ENCODE measurements around the gene CROCC.
"Not testable (repeated sequence)": the region's sequence is repeated elsewhere in the genome, so short reads cannot be mapped to it uniquely, and the experiment has no call there.

The CROCC gene

DNA sequence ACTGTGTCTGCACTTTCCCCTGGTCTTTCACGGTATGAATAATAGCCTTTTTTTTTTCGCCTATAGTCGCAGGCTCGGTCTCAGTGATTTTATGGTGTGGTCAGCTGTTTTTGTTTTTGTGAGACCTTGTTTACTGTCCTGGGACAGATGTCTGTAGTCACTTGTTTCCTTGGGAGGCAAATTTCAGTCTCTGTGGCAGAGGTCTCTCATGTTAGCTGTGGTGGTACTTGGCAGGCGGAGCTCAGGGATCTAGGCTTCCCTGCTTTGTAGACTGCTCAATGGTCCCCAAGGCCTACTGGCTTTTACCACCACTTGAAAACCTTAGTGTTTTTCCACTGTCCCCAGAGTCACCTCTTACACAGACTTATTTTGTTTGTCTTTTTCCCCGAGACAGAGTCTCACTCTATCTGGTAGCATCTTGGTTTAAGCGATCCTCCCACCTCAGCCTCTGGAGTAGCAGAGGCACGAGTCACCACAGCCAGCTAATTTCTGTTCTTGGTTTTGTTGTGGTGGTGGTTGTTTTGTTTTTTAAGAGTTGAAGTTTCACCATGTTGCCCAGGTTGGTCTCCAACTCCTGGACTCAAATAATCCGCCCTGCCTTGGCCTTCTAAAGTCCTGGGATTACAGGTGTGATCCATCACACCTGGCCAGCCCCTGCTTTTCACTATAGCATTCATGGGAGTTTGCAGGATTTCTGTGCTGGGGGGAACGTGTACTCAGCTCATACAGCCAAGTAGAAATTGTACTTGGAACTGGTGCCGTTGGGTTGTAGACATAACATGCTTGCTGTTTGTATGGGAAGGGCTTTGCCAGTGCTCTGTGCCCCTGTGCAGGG, 15.6 kb upstream of the CROCC start:
- ATAC-seq (no peak), DNase-seq (no peak)
- H3K27ac Mint-ChIP-seq: no peak overlapping the region
- no peaks in the 10 kb centered on the region for H3K36me3 Mint-ChIP-seq (ENCODE audit: low read depth)
- H3K4me3 Mint-ChIP-seq: no peak overlapping the region
- H3K27me3 Mint-ChIP-seq: no peaks in the 10 kb centered on the region
- no peaks in the 10 kb centered on the region for H3K9me3 Mint-ChIP-seq
- H3K4me1 Mint-ChIP-seq: peaks cover 19% of the 10 kb centered on the region

GRCh38 chr1:16906873-16907272, 14.9 kb upstream of the CROCC start:
- Mint-ChIP-seq H3K36me3 (ENCODE audit: low read depth) (no peaks in the 10 kb centered on the region), H3K27me3 (no peaks in the 10 kb centered on the region), H3K4me3 (no peak overlapping the region), H3K9me3 (no peaks in the 10 kb centered on the region), H3K27ac (no peak overlapping the region), H3K4me1 (peaks cover 11% of the 10 kb centered on the region)
- ATAC-seq: no peak
- DNase-seq: no peak

GRCh38 chr1:16907870-16908758, 13.6 kb upstream of the CROCC start:
- ATAC-seq: no peak
- Mint-ChIP-seq H3K27me3 (no peaks in the 10 kb centered on the region), H3K4me1 (peaks cover 19% of the 10 kb centered on the region), H3K27ac (peak overlapping the region; percentile 1), H3K36me3 (ENCODE audit: low read depth) (no peaks in the 10 kb centered on the region), H3K9me3 (no peaks in the 10 kb centered on the region), H3K4me3 (no peak overlapping the region)
- DNase-seq: no peak

DNA sequence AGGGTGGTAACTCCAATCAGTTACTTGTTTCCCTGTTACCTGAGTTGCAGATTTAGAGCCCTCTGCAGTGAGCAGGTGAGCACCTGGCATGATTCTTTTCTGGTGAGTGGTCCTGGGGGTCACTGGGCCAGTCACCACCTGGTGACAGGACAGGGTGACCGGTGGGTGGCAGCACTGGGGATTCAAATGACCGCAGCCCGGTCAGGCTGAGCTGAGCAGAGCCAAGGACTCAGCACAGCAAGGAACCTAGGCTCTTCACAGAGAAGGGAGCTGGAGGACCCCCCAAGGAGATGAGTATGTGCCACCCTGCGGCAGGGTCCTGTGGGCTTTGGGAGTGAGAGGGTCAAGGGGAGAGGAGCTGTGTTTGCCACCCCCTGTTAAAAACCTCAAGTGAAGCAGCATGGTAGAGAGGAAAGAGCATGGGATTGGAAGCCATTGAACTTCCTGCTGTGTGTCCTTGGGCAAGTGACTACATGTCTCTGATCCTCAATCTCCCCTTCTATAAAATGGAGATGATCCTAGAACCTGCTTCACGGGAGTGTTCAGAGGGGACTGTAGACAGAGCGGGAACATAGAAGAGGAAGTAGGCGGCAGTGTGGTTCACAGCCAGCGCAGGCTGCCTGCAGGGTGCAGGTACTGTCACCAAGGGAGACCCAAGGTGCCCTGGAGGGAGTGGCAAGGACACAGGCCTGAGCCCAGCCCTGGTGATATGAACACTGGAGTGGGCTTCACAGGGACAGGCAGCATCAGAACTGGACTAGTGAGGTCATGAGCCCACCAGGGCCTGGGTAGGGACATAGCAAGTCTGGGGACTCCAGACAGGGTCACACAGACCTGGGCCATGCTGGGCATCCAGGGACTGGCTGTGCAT, 9.6 kb upstream of the CROCC start:
- not testable (repeated sequence) for H3K9me3 Mint-ChIP-seq; ATAC-seq; H3K27me3 Mint-ChIP-seq; DNase-seq; H3K36me3 Mint-ChIP-seq (ENCODE audit: low read depth); H3K27ac Mint-ChIP-seq
- Mint-ChIP-seq H3K4me3 (peak overlapping the region; percentile 1), H3K4me1 (peaks cover 36% of the 10 kb centered on the region)

- H3K9me3 Mint-ChIP-seq; H3K36me3 Mint-ChIP-seq (ENCODE audit: low read depth); H3K27me3 Mint-ChIP-seq; ATAC-seq; DNase-seq: not testable (repeated sequence)
- peak overlapping the region; percentile 77 for H3K4me3 Mint-ChIP-seq
- H3K27ac Mint-ChIP-seq: peak overlapping the region; percentile 39
- peaks cover 32% of the 10 kb centered on the region for H3K4me1 Mint-ChIP-seq
Measured at GRCh38 chr1:16912742-16913141, 9.0 kb upstream of the CROCC start.

DNA sequence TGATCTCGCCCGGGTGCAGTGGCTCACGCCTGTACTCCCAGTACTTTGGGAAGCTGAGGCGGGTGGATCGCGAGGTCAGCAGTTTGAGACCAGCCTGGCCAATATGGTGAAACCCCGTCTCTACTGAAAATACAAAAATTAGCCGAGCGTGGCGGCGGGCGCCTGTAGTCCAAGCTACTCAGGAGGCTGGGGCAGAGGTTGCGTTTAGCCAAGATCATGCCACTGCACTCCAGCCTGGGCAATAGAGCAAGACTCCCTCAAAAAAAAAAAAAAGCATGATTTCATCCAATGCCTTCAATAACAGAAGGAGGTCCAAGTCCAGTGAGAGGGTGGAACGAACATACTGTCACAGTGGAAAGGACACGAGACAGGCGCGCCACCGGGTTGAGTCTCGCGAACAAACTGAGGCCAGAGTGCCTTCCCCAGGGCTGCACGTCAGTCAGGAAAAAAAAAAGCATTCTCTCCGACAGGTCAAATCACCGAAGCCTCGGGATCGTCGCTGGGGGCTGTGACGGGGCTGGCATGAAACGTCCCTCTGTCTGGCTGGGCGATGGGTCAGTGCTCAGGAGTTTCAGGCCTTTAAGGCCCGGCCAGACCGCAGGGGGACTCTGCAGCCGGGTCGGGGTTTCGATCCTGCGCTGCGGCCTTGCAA, 8.4 kb upstream of the CROCC start:
- H3K27me3 Mint-ChIP-seq: no peaks in the 10 kb centered on the region
- H3K4me1 Mint-ChIP-seq: peaks cover 31% of the 10 kb centered on the region
- no peaks in the 10 kb centered on the region for H3K9me3 Mint-ChIP-seq
- ATAC-seq (no peak), DNase-seq (no peak)
- peak overlapping the region; percentile 39 for H3K27ac Mint-ChIP-seq
- peak overlapping the region; percentile 77 for H3K4me3 Mint-ChIP-seq
- no peaks in the 10 kb centered on the region for H3K36me3 Mint-ChIP-seq (ENCODE audit: low read depth)

- no peaks in the 10 kb centered on the region for H3K27me3 Mint-ChIP-seq
- H3K4me3 Mint-ChIP-seq: peak overlapping the region; percentile 86
- peaks cover 31% of the 10 kb centered on the region for H3K4me1 Mint-ChIP-seq
- H3K27ac Mint-ChIP-seq: peak overlapping the region; percentile 56
- no peaks in the 10 kb centered on the region for H3K36me3 Mint-ChIP-seq (ENCODE audit: low read depth)
- peak; percentile 99 for ATAC-seq
- H3K9me3 Mint-ChIP-seq: no peaks in the 10 kb centered on the region
- DNase-seq: peak; percentile 100
Measured at GRCh38 chr1:16913833-16914662, 7.7 kb upstream of the CROCC start.

GRCh38 chr1:16914928-16915626, 6.7 kb upstream of the CROCC start:
- not testable (repeated sequence) for H3K27me3 Mint-ChIP-seq; H3K9me3 Mint-ChIP-seq; DNase-seq; H3K36me3 Mint-ChIP-seq (ENCODE audit: low read depth); ATAC-seq
- peaks cover 29% of the 10 kb centered on the region for H3K4me1 Mint-ChIP-seq
- peak overlapping the region; percentile 56 for H3K27ac Mint-ChIP-seq
- H3K4me3 Mint-ChIP-seq: peak overlapping the region; percentile 86

- H3K27me3 Mint-ChIP-seq: no peaks in the 10 kb centered on the region
- H3K4me1 Mint-ChIP-seq: peaks cover 29% of the 10 kb centered on the region
- no peaks in the 10 kb centered on the region for H3K36me3 Mint-ChIP-seq (ENCODE audit: low read depth)
- ATAC-seq (no peak), DNase-seq (no peak)
- H3K9me3 Mint-ChIP-seq: no peaks in the 10 kb centered on the region
- H3K27ac Mint-ChIP-seq: peak overlapping the region; percentile 56
- peak overlapping the region; percentile 86 for H3K4me3 Mint-ChIP-seq
Measured at GRCh38 chr1:16915627-16915973, 6.1 kb upstream of the CROCC start.

GRCh38 chr1:16916036-16916880, 5.5 kb upstream of the CROCC start:
- H3K27ac Mint-ChIP-seq; H3K36me3 Mint-ChIP-seq (ENCODE audit: low read depth); ATAC-seq; H3K27me3 Mint-ChIP-seq; H3K4me3 Mint-ChIP-seq; H3K9me3 Mint-ChIP-seq; DNase-seq: not testable (repeated sequence)
- peaks cover 30% of the 10 kb centered on the region for H3K4me1 Mint-ChIP-seq

GRCh38 chr1:16918371-16918770, 3.4 kb upstream of the CROCC start:
- no peak overlapping the region for H3K4me3 Mint-ChIP-seq
- DNase-seq (no peak), ATAC-seq (no peak)
- H3K9me3 Mint-ChIP-seq: no peaks in the 10 kb centered on the region
- H3K36me3 Mint-ChIP-seq (ENCODE audit: low read depth): no peaks in the 10 kb centered on the region
- no peak overlapping the region for H3K27ac Mint-ChIP-seq
- H3K4me1 Mint-ChIP-seq: peaks cover 29% of the 10 kb centered on the region
- peaks cover 1% of the 10 kb centered on the region for H3K27me3 Mint-ChIP-seq

GRCh38 chr1:16918936-16919665, 2.6 kb upstream of the CROCC start:
- not testable (repeated sequence) for DNase-seq; ATAC-seq; H3K4me3 Mint-ChIP-seq; H3K36me3 Mint-ChIP-seq (ENCODE audit: low read depth); H3K9me3 Mint-ChIP-seq; H3K27ac Mint-ChIP-seq; H3K27me3 Mint-ChIP-seq
- H3K4me1 Mint-ChIP-seq: peaks cover 25% of the 10 kb centered on the region
